ENCODE data around the gene FBXW5. TPM values are rescaled to one million over a fixed set of nuclear protein-coding genes. Genes with fewer than 3 reads are reported as not detected.

The FBXW5 gene
- total RNA-seq, 1 experiment from 2014 or later: 62.2 TPM

DNA sequence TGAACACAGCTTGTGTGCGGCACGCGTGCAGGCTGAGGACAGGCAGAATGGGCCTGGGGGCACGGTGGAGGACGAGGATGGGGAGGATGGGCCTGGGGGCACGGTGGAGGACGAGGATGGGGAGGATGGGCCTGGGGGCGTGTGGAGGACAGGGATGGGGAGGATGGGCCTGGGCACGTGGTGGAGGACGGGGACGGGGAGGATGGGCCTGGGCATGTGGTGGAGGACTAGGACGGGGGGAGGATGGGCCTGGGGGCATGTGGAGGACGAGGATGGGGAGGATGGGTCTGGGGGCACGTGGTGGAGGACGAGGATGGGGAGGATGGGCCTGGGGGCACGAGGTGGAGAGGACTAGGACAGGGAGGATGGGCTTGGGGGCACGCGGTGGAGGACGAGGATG is 22.0 kb downstream of the FBXW5 start:
- TF ChIP-seq, protein P1, sequence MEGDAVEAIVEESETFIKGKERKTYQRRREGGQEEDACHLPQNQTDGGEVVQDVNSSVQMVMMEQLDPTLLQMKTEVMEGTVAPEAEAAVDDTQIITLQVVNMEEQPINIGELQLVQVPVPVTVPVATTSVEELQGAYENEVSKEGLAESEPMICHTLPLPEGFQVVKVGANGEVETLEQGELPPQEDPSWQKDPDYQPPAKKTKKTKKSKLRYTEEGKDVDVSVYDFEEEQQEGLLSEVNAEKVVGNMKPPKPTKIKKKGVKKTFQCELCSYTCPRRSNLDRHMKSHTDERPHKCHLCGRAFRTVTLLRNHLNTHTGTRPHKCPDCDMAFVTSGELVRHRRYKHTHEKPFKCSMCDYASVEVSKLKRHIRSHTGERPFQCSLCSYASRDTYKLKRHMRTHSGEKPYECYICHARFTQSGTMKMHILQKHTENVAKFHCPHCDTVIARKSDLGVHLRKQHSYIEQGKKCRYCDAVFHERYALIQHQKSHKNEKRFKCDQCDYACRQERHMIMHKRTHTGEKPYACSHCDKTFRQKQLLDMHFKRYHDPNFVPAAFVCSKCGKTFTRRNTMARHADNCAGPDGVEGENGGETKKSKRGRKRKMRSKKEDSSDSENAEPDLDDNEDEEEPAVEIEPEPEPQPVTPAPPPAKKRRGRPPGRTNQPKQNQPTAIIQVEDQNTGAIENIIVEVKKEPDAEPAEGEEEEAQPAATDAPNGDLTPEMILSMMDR (conservative IDR thresholded peaks at IDR 0.05): no peak
- Histone ChIP-seq H3K4me1 (ENCODE audit: insufficient read depth, low read length) (no peaks in the 10 kb centered on the region), H4K8ac (replicated peaks; ENCODE audit: insufficient read length, low read depth, low read length) (no peak overlapping the region), H3K4me2 (ENCODE audit: insufficient read depth, insufficient read length, low read length) (no peak overlapping the region), H2BK15ac (ENCODE audit: low read depth, low read length) (no peak overlapping the region), H4K20me1 (ENCODE audit: control insufficient read depth, insufficient read depth, insufficient read length) (no peaks in the 10 kb centered on the region), H3K79me2 (ENCODE audit: insufficient read depth, low read length) (no peaks in the 10 kb centered on the region), H3K56ac (ENCODE audit: insufficient read length, low read depth, low read length) (no peak overlapping the region), H3K14ac (ENCODE audit: insufficient read depth, low read length) (no peak overlapping the region), H3K23me2 (ENCODE audit: insufficient read length, low read depth, low read length, poor library complexity, severe bottlenecking) (no peaks in the 10 kb centered on the region), H4K5ac (ENCODE audit: insufficient read length, low read depth, low read length) (no peak overlapping the region), H3K9ac (ENCODE audit: extremely low read depth, insufficient read length, low read length) (no peak overlapping the region), H3K4ac (ENCODE audit: low read depth, low read length) (no peak overlapping the region), H2BK12ac (ENCODE audit: insufficient read length, low read depth, low read length) (no peak overlapping the region), H2BK120ac (ENCODE audit: low read depth, low read length, poor library complexity, severe bottlenecking) (no peak overlapping the region), H2AK5ac (ENCODE audit: insufficient read length, low read length) (no peak overlapping the region), H2AFZ (ENCODE audit: low read length) (no peak overlapping the region), H4K91ac (ENCODE audit: insufficient read length, low read depth, low read length) (no peak overlapping the region), H3K27ac (ENCODE audit: insufficient read length, low read depth, low read length) (no peak overlapping the region), H3K9me3 (ENCODE audit: control insufficient read depth, low read depth, low read length) (no peaks in the 10 kb centered on the region), H3K18ac (ENCODE audit: insufficient read length, low read depth, low read length) (no peak overlapping the region), H2BK20ac (ENCODE audit: low read depth, low read length, poor library complexity, severe bottlenecking) (no peak overlapping the region), H3T11ph (ENCODE audit: low read length) (no peak overlapping the region), H3K27me3 (ENCODE audit: insufficient read depth, low read length) (no peaks in the 10 kb centered on the region), H3K79me1 (ENCODE audit: insufficient read depth, low read depth, low read length, poor library complexity, severe bottlenecking) (no peaks in the 10 kb centered on the region), H2BK5ac (ENCODE audit: insufficient read length, low read length) (no peak overlapping the region), H3K23ac (ENCODE audit: insufficient read length, low read depth, low read length) (no peak overlapping the region)
- no peaks in the 10 kb centered on the region for H3K9me3 Mint-ChIP-seq
- H3K4me1 Mint-ChIP-seq: no peaks in the 10 kb centered on the region
- H3K27ac Mint-ChIP-seq: no peak overlapping the region; a peak in 1 of 7 replicates
- no CpG with 5 or more reads among the region's 19 CpGs for whole genome bisulfite sequencing (ENCODE audit: extremely low coverage, insufficient read length, low lambda C conversion rate)
- H3K36me3 Mint-ChIP-seq (ENCODE audit: insufficient read depth in 1 of 3, low read depth in 3 of 3): peaks cover 25 to 68% (median 61%) of the 10 kb centered on the region in 3 experiments; a peak in 6 of 7 replicates
- H3K27me3 Mint-ChIP-seq (ENCODE audit: low read depth): no peaks in the 10 kb centered on the region
- no peak for DNase-seq
- no peak overlapping the region for H3K4me3 Mint-ChIP-seq
